Upper lobe of left lung (tissue), 4 donors: Measurements from ENCODE around the gene MPRIP.

Experiments
- EP300 ChIP-seq, 4 donors: sonication (generic); formaldehyde crosslinking; IDR thresholded peaks; one replicate each; pipeline ENCODE4 v1.5.1; 2017; ENCODE audit warnings: antibody characterized with exemption in 4 of 4, control low read depth in 2 of 4
- POLR2A ChIP-seq, 4 donors: fragments of 450-650 bp; IDR thresholded peaks; one replicate each; pipeline ENCODE4 v1.5.1; 2016 to 2017; ENCODE audit warnings: antibody characterized with exemption in 4 of 4, mild to moderate bottlenecking in 2 of 4
- POLR2AphosphoS5 ChIP-seq, 2 donors: sonication (generic); formaldehyde crosslinking; IDR thresholded peaks; one replicate each; pipeline ENCODE4 v1.5.1; 2017; ENCODE audit warnings: antibody characterized with exemption in 2 of 2
- TF ChIP-seq, protein P1 (sequence below), 6 experiments: fragments of 450-650 bp in 4 of 6; fragments of 200-600 bp in 2 of 6; sonication (generic) in 2 of 6; IDR thresholded peaks; one replicate each; pipeline ENCODE4 v1.5.1; 2016 to 2019; ENCODE audit warnings: antibody characterized with exemption in 6 of 6

DNA sequence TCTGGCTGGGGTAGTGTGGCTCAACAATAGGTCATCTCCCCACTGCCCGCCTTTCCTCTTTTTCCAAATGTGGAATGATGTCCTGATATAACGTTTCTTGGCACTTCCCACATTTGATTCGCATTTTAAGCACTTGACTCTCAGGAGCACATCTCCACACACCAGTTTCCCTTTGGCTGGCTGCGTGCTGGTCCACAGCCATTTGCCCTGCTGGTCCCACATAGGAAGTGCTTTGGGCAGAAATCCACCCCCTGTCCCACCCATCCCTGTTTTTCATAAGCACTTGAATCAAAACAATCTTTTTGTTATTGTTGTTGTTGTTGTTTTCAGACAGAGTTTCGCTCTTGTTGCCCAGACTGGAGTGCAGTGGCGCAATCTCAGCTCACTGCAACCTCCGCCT, 46.3 kb upstream of the MPRIP start:
- TF ChIP-seq POLR2AphosphoS5 (IDR thresholded peaks at IDR 0.05) (no peak), POLR2A (IDR thresholded peaks at IDR 0.05) (no peak), EP300 (IDR thresholded peaks at IDR 0.05) (no peak)
- TF ChIP-seq, protein P1, sequence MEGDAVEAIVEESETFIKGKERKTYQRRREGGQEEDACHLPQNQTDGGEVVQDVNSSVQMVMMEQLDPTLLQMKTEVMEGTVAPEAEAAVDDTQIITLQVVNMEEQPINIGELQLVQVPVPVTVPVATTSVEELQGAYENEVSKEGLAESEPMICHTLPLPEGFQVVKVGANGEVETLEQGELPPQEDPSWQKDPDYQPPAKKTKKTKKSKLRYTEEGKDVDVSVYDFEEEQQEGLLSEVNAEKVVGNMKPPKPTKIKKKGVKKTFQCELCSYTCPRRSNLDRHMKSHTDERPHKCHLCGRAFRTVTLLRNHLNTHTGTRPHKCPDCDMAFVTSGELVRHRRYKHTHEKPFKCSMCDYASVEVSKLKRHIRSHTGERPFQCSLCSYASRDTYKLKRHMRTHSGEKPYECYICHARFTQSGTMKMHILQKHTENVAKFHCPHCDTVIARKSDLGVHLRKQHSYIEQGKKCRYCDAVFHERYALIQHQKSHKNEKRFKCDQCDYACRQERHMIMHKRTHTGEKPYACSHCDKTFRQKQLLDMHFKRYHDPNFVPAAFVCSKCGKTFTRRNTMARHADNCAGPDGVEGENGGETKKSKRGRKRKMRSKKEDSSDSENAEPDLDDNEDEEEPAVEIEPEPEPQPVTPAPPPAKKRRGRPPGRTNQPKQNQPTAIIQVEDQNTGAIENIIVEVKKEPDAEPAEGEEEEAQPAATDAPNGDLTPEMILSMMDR (IDR thresholded peaks at IDR 0.05), result no peak
